ENCODE data around the gene SMARCA4. TPM values are rescaled to one million over a fixed set of nuclear protein-coding genes. Genes with fewer than 3 reads are reported as not detected.
"Not testable (repeated sequence)": the region's sequence is repeated elsewhere in the genome, so short reads cannot be mapped to it uniquely, and the experiment has no call there.

SMARCA4 gene
- polyA plus RNA-seq, 4 donors = 54.6 to 71.6 (median 66.1) TPM

GRCh38 chr19:11097367-11097766 lies 136.5 kb downstream of the SMARCA4 start:
- not testable (repeated sequence) for H3K9me3 ChIP-seq (ENCODE audit: control insufficient read depth in 2 of 2, insufficient read depth in 1 of 2, low read depth in 1 of 2, low read length in 1 of 2); DNase-seq; H3K27me3 ChIP-seq (ENCODE audit: control insufficient read depth in 3 of 3, insufficient read depth in 3 of 3, low read length in 3 of 3); H3K4me3 ChIP-seq (ENCODE audit: low read depth in 1 of 3, low read length in 3 of 3); FAIRE-seq
- H3K4me1 ChIP-seq (ENCODE audit: control insufficient read depth in 3 of 3, insufficient read depth in 2 of 3, low read depth in 1 of 3, low read length in 2 of 3) = peaks cover 2 to 23% (median 19%) of the 10 kb centered on the region in 3 donors
- 89 to 93% (median 91%) methylated on average over 6 of the region's 6 CpGs for WGBS, 3 donors
- H3K36me3 ChIP-seq (ENCODE audit: control insufficient read depth in 3 of 3, insufficient read depth in 2 of 3, low read depth in 1 of 3, low read length in 3 of 3) = peaks cover 0 to 71% (median 12%) of the 10 kb centered on the region in 3 donors
- H3K27ac ChIP-seq (ENCODE audit: low read depth in 1 of 3, low read length in 2 of 3) = peak overlapping the region in 1 of 3 donors; percentile 48

- Histone ChIP-seq H3K36me3 (ENCODE audit: control insufficient read depth in 3 of 3, insufficient read depth in 2 of 3, low read depth in 1 of 3, low read length in 3 of 3) (peaks cover 0 to 76% (median 16%) of the 10 kb centered on the region in 3 donors), H3K4me1 (ENCODE audit: control insufficient read depth in 3 of 3, insufficient read depth in 2 of 3, low read depth in 1 of 3, low read length in 2 of 3) (peaks cover 4 to 23% (median 21%) of the 10 kb centered on the region in 3 donors), H3K4me3 (ENCODE audit: low read depth in 1 of 3, low read length in 3 of 3) (no peak overlapping the region), H3K9me3 (ENCODE audit: control insufficient read depth in 2 of 2, insufficient read depth in 1 of 2, low read depth in 1 of 2, low read length in 1 of 2) (peaks cover 0 to 7% of the 10 kb centered on the region in 2 donors), H3K27ac (ENCODE audit: low read depth in 1 of 3, low read length in 2 of 3) (peak overlapping the region in 1 of 3 donors; percentile 21), H3K27me3 (ENCODE audit: control insufficient read depth in 3 of 3, insufficient read depth in 3 of 3, low read length in 3 of 3) (no peaks in the 10 kb centered on the region)
- no peak for DNase-seq
- 93 to 100% (median 97%) methylated on average over 2 of the region's 2 CpGs for WGBS, 3 donors
- FAIRE-seq = no peak
Observed at GRCh38 chr19:11098327-11098726, 137.5 kb downstream of the SMARCA4 start.

GRCh38 chr19:11098861-11099260 lies 138.0 kb downstream of the SMARCA4 start:
- H3K4me1 ChIP-seq (ENCODE audit: control insufficient read depth in 3 of 3, insufficient read depth in 2 of 3, low read depth in 1 of 3, low read length in 2 of 3) = peaks cover 2 to 23% (median 21%) of the 10 kb centered on the region in 3 donors
- FAIRE-seq (no peak), DNase-seq (no peak)
- peaks cover 0 to 7% of the 10 kb centered on the region in 2 donors for H3K9me3 ChIP-seq (ENCODE audit: control insufficient read depth in 2 of 2, insufficient read depth in 1 of 2, low read depth in 1 of 2, low read length in 1 of 2)
- H3K27me3 ChIP-seq (ENCODE audit: control insufficient read depth in 3 of 3, insufficient read depth in 3 of 3, low read length in 3 of 3) = no peaks in the 10 kb centered on the region
- 77 to 83% (median 82%) methylated on average over 3 of the region's 3 CpGs for WGBS, 3 donors
- H3K4me3 ChIP-seq (ENCODE audit: low read depth in 1 of 3, low read length in 3 of 3) = no peak overlapping the region
- H3K27ac ChIP-seq (ENCODE audit: low read depth in 1 of 3, low read length in 2 of 3) = peak overlapping the region in 1 of 3 donors; percentile 21
- peaks cover 0 to 76% (median 16%) of the 10 kb centered on the region in 3 donors for H3K36me3 ChIP-seq (ENCODE audit: control insufficient read depth in 3 of 3, insufficient read depth in 2 of 3, low read depth in 1 of 3, low read length in 3 of 3)

GRCh38 chr19:11100049-11100448 lies 139.2 kb downstream of the SMARCA4 start:
- peaks cover 0 to 7% of the 10 kb centered on the region in 2 donors for H3K9me3 ChIP-seq (ENCODE audit: control insufficient read depth in 2 of 2, insufficient read depth in 1 of 2, low read depth in 1 of 2, low read length in 1 of 2)
- H3K27me3 ChIP-seq (ENCODE audit: control insufficient read depth in 3 of 3, insufficient read depth in 3 of 3, low read length in 3 of 3) = no peaks in the 10 kb centered on the region
- H3K4me3 ChIP-seq (ENCODE audit: low read depth in 1 of 3, low read length in 3 of 3) = no peak overlapping the region
- H3K36me3 ChIP-seq (ENCODE audit: control insufficient read depth in 3 of 3, insufficient read depth in 2 of 3, low read depth in 1 of 3, low read length in 3 of 3) = peaks cover 3 to 76% (median 16%) of the 10 kb centered on the region in 3 donors
- peak overlapping the region in 2 of 3 donors; percentile 27 to 33 for H3K27ac ChIP-seq (ENCODE audit: low read depth in 1 of 3, low read length in 2 of 3)
- DNase-seq = no peak
- FAIRE-seq = no peak
- WGBS, 3 donors = 69 to 88% (median 84%) methylated on average over 12 of the region's 12 CpGs
- peaks cover 2 to 16% (median 15%) of the 10 kb centered on the region in 3 donors for H3K4me1 ChIP-seq (ENCODE audit: control insufficient read depth in 3 of 3, insufficient read depth in 2 of 3, low read depth in 1 of 3, low read length in 2 of 3)

DNA sequence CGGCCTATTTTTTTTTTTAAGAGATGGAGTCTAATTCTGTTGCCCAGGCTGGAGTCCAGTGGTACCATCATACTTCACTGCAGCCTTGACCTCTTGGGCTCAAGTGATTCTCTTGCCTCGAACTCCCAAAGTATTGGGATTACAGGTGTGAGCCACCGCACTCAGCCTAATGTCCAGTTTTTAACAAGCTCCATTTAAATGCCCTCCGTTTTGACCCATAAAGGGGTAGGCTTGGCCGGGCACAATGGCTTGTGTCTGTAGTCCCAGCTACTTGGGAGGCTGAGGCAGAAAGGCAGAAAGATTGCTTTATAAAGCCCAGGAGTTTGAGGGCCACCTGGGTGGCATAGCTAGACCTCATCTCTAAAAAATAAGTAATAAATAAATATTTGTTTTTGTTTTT lies 140.2 kb downstream of the SMARCA4 start:
- Histone ChIP-seq H3K4me1 (ENCODE audit: control insufficient read depth in 3 of 3, insufficient read depth in 2 of 3, low read depth in 1 of 3, low read length in 2 of 3) (peaks cover 2 to 8% (median 6%) of the 10 kb centered on the region in 3 donors), H3K27ac (ENCODE audit: low read depth in 1 of 3, low read length in 2 of 3) (no peak overlapping the region), H3K4me3 (ENCODE audit: low read depth in 1 of 3, low read length in 3 of 3) (no peak overlapping the region), H3K36me3 (ENCODE audit: control insufficient read depth in 3 of 3, insufficient read depth in 2 of 3, low read depth in 1 of 3, low read length in 3 of 3) (peaks cover 7 to 80% (median 18%) of the 10 kb centered on the region in 3 donors), H3K27me3 (ENCODE audit: control insufficient read depth in 3 of 3, insufficient read depth in 3 of 3, low read length in 3 of 3) (no peaks in the 10 kb centered on the region), H3K9me3 (ENCODE audit: control insufficient read depth in 2 of 2, insufficient read depth in 1 of 2, low read depth in 1 of 2, low read length in 1 of 2) (peaks cover 0 to 7% of the 10 kb centered on the region in 2 donors)
- FAIRE-seq (no peak), DNase-seq (no peak)
- WGBS, 3 donors = 92 to 95% (median 95%) methylated on average over 5 of the region's 5 CpGs

- no peak for FAIRE-seq
- no peaks in the 10 kb centered on the region for H3K27me3 ChIP-seq (ENCODE audit: control insufficient read depth in 3 of 3, insufficient read depth in 3 of 3, low read length in 3 of 3)
- H3K4me3 ChIP-seq (ENCODE audit: low read depth in 1 of 3, low read length in 3 of 3) = no peak overlapping the region
- H3K27ac ChIP-seq (ENCODE audit: low read depth in 1 of 3, low read length in 2 of 3) = peak overlapping the region in 2 of 3 donors; percentile 66 to 77
- peak in 1 of 2 donors; percentile 84 for DNase-seq
- H3K4me1 ChIP-seq (ENCODE audit: control insufficient read depth in 3 of 3, insufficient read depth in 2 of 3, low read depth in 1 of 3, low read length in 2 of 3) = peaks cover 0 to 2% (median 2%) of the 10 kb centered on the region in 3 donors
- H3K36me3 ChIP-seq (ENCODE audit: control insufficient read depth in 3 of 3, insufficient read depth in 2 of 3, low read depth in 1 of 3, low read length in 3 of 3) = peaks cover 15 to 83% (median 28%) of the 10 kb centered on the region in 3 donors
- WGBS, 3 donors = 42 to 75% (median 48%) methylated on average over 16 of the region's 16 CpGs
- H3K9me3 ChIP-seq (ENCODE audit: control insufficient read depth in 2 of 2, insufficient read depth in 1 of 2, low read depth in 1 of 2, low read length in 1 of 2) = peaks cover 0 to 7% of the 10 kb centered on the region in 2 donors
Observed at GRCh38 chr19:11102944-11103343, 142.1 kb downstream of the SMARCA4 start.

GRCh38 chr19:11103667-11104066 lies 142.8 kb downstream of the SMARCA4 start:
- Histone ChIP-seq H3K27ac (ENCODE audit: low read depth in 1 of 3, low read length in 2 of 3) (peak overlapping the region in 1 of 3 donors; percentile 51), H3K36me3 (ENCODE audit: control insufficient read depth in 3 of 3, insufficient read depth in 2 of 3, low read depth in 1 of 3, low read length in 3 of 3) (peaks cover 20 to 86% (median 32%) of the 10 kb centered on the region in 3 donors)
- not testable (repeated sequence) for H3K4me3 ChIP-seq (ENCODE audit: low read depth in 1 of 3, low read length in 3 of 3); FAIRE-seq; DNase-seq; H3K27me3 ChIP-seq (ENCODE audit: control insufficient read depth in 3 of 3, insufficient read depth in 3 of 3, low read length in 3 of 3); H3K9me3 ChIP-seq (ENCODE audit: control insufficient read depth in 2 of 2, insufficient read depth in 1 of 2, low read depth in 1 of 2, low read length in 1 of 2); H3K4me1 ChIP-seq (ENCODE audit: control insufficient read depth in 3 of 3, insufficient read depth in 2 of 3, low read depth in 1 of 3, low read length in 2 of 3)
- WGBS, 3 donors = 83 to 90% (median 84%) methylated on average over 9 to 10 of the region's 10 CpGs

DNA sequence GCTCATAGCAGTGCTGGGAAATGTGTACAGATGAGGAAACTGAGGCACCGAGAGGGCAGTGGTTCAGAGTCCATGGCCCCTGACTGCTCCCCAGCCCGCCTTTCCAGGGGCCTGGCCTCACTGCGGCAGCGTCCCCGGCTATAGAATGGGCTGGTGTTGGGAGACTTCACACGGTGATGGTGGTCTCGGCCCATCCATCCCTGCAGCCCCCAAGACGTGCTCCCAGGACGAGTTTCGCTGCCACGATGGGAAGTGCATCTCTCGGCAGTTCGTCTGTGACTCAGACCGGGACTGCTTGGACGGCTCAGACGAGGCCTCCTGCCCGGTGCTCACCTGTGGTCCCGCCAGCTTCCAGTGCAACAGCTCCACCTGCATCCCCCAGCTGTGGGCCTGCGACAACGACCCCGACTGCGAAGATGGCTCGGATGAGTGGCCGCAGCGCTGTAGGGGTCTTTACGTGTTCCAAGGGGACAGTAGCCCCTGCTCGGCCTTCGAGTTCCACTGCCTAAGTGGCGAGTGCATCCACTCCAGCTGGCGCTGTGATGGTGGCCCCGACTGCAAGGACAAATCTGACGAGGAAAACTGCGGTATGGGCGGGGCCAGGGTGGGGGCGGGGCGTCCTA lies 144.3 kb downstream of the SMARCA4 start:
- WGBS, 3 donors = 89 to 91% (median 91%) methylated on average over 36 of the region's 36 CpGs
- no peak for DNase-seq
- H3K36me3 ChIP-seq (ENCODE audit: control insufficient read depth in 3 of 3, insufficient read depth in 2 of 3, low read depth in 1 of 3, low read length in 3 of 3) = peaks cover 25 to 91% (median 33%) of the 10 kb centered on the region in 3 donors

More for the DNA sequence above, 144.3 kb downstream of the SMARCA4 start:
- H3K4me3 ChIP-seq (ENCODE audit: low read depth in 1 of 3, low read length in 3 of 3) = no peak overlapping the region
- no peak overlapping the region for H3K27ac ChIP-seq (ENCODE audit: low read depth in 1 of 3, low read length in 2 of 3)
- H3K27me3 ChIP-seq (ENCODE audit: control insufficient read depth in 3 of 3, insufficient read depth in 3 of 3, low read length in 3 of 3) = no peaks in the 10 kb centered on the region
- no peaks in the 10 kb centered on the region for H3K9me3 ChIP-seq (ENCODE audit: control insufficient read depth in 2 of 2, insufficient read depth in 1 of 2, low read depth in 1 of 2, low read length in 1 of 2)
- H3K4me1 ChIP-seq (ENCODE audit: control insufficient read depth in 3 of 3, insufficient read depth in 2 of 3, low read depth in 1 of 3, low read length in 2 of 3) = peaks cover 0 to 2% (median 2%) of the 10 kb centered on the region in 3 donors
- no peak for FAIRE-seq

Data from small intestine (tissue), 7 donors.